Thyroid gland (tissue), 4 donors: ENCODE results near the gene RAPGEF3. TPM values are rescaled to one million over a fixed set of nuclear protein-coding genes. Genes with fewer than 3 reads are reported as not detected.

Experiments used
- DNase-seq, 2 donors: peaks; one replicate each; pipeline ENCODE4 v3.0.0-alpha.2; 2019
- H3K27ac ChIP-seq, 3 donors: fragments of 200-600 bp; sonication (generic); 1 replicate in 2 of 3; 2 replicates in 1 of 3; pipeline ENCODE4 v1.5.1; 2016 to 2019; ENCODE audit warnings: mild to moderate bottlenecking in 1 of 3, moderate library complexity in 1 of 3
- H3K27me3 ChIP-seq: fragments of 200-600 bp; sonication (generic); one replicate; pipeline ENCODE4 v1.5.1; 2019
- H3K36me3 ChIP-seq, 2 donors: fragments of 200-600 bp; sonication (generic); one replicate each; pipeline ENCODE4 v1.5.1; 2016 to 2019
- H3K4me1 ChIP-seq, 2 donors: fragments of 200-600 bp; sonication (generic); one replicate each; pipeline ENCODE4 v1.5.1; 2017 to 2019
- H3K4me3 ChIP-seq, 3 donors: fragments of 200-600 bp; sonication (generic); replicated peaks in 1 of 3; 1 replicate in 2 of 3; 2 replicates in 1 of 3; pipeline ENCODE4 v1.5.1; 2016; ENCODE audit warnings: mild to moderate bottlenecking in 1 of 3
- H3K9me3 ChIP-seq: fragments of 200-600 bp; sonication (generic); one replicate; pipeline ENCODE4 v1.5.1; 2017
- POLR2A ChIP-seq, 2 donors: fragments of 450-650 bp; IDR thresholded peaks; one replicate each; pipeline ENCODE4 v1.6.1; 2017; ENCODE audit warnings: antibody characterized with exemption in 2 of 2, mild to moderate bottlenecking in 2 of 2, moderate library complexity in 1 of 2
- WGBS, 2 donors: methylation state at CpG; one replicate each; pipeline ENCODE4 v1.1.5; 2017; 5-methylcytosine and 5-hydroxymethylcytosine counted together
- intact Hi-C: fragments of 100-400 bp; cut with DNase I; formaldehyde crosslinking; loops from one replicate; pipeline ENCODE4 v1.15.1; 2023
- total RNA-seq, 4 donors: library from RNA; depleted of rRNA; stranded (reverse); fragments of >200 nt; gene quantifications; one replicate each; pipeline ENCODE4 v1.2.3, GENCODE V29; 2016
- TF ChIP-seq, protein P1 (sequence below), 6 experiments: fragments of 200-600 bp in 3 of 6; fragments of 450-650 bp in 3 of 6; sonication (generic) in 3 of 6; IDR thresholded peaks; one replicate each; pipeline ENCODE4 v1.5.1; 2016 to 2019; ENCODE audit warnings: antibody characterized with exemption in 6 of 6, mild to moderate bottlenecking in 2 of 6, inconsistent platforms in 1 of 6, moderate library complexity in 1 of 6

The RAPGEF3 gene
- total RNA-seq, 4 donors from 2014 or later: 87.3 to 178 (median 125) TPM

DNA sequence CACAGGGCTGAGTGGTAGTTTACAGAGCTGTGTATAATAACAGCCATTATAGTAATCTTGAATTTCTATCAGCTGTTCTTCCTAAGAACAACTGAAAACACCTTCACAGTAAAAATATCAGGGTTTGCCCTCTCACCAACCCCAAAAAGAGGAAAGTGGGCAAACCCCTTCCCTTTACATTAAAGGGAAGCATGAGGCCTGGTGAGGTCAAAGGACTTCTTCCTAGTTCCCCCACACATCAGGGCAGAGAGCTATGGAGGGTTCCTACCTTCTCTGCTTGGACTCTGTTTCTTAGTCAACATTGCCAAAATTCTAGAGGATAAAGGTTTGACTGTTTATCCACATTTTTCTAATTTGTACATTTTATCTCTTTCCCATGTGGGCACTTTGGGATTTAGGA is 48.4 kb downstream of the RAPGEF3 start:
- no peak for DNase-seq
- Histone ChIP-seq H3K4me3 (no peak overlapping the region), H3K36me3 (no peaks in the 10 kb centered on the region), H3K9me3 (no peaks in the 10 kb centered on the region), H3K4me1 (peaks cover under 1 to 7% of the 10 kb centered on the region in 2 donors), H3K27ac (no peak overlapping the region), H3K27me3 (no peaks in the 10 kb centered on the region)
- intact Hi-C loops: loop anchor here (10.0 kb wide), 1 partner anchor 445 kb away; the partner anchor contains the start of gene ASB8
- TF ChIP-seq, protein P1, sequence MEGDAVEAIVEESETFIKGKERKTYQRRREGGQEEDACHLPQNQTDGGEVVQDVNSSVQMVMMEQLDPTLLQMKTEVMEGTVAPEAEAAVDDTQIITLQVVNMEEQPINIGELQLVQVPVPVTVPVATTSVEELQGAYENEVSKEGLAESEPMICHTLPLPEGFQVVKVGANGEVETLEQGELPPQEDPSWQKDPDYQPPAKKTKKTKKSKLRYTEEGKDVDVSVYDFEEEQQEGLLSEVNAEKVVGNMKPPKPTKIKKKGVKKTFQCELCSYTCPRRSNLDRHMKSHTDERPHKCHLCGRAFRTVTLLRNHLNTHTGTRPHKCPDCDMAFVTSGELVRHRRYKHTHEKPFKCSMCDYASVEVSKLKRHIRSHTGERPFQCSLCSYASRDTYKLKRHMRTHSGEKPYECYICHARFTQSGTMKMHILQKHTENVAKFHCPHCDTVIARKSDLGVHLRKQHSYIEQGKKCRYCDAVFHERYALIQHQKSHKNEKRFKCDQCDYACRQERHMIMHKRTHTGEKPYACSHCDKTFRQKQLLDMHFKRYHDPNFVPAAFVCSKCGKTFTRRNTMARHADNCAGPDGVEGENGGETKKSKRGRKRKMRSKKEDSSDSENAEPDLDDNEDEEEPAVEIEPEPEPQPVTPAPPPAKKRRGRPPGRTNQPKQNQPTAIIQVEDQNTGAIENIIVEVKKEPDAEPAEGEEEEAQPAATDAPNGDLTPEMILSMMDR (IDR thresholded peaks at IDR 0.05): no peak
- no peak for TF ChIP-seq POLR2A (IDR thresholded peaks at IDR 0.05)

DNA sequence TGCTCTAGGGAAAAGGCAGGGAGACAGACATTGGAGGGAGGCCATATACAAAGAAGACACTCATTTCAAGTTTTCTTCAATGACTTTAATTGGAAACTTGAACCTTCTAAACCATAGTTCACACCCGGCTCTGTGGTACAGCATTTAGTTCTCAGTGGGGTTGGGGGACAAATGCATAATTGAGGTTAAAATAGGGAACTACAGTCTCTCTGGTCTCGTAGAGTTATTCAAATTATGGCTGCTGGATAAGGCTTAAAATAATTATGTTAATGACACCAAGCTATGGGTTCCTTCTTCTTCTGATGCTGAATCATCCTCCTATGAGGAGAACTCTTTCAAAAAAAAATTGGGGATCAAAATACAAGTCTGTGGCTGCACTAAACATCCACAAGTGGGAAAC is 49.0 kb downstream of the RAPGEF3 start:
- Histone ChIP-seq H3K27me3 (no peaks in the 10 kb centered on the region), H3K27ac (no peak overlapping the region), H3K4me1 (peaks cover 3 to 6% of the 10 kb centered on the region in 2 donors), H3K4me3 (no peak overlapping the region), H3K9me3 (no peaks in the 10 kb centered on the region), H3K36me3 (no peaks in the 10 kb centered on the region)
- TF ChIP-seq, protein P1 (IDR thresholded peaks at IDR 0.05): no peak
- TF ChIP-seq POLR2A (IDR thresholded peaks at IDR 0.05): no peak
- 81 to 98% methylated on average over 2 of the region's 2 CpGs for WGBS, 2 donors
- intact Hi-C loops: loop anchor here (10.0 kb wide), 1 partner anchor 445 kb away; the partner anchor contains the start of gene ASB8
- no peak for DNase-seq

DNA sequence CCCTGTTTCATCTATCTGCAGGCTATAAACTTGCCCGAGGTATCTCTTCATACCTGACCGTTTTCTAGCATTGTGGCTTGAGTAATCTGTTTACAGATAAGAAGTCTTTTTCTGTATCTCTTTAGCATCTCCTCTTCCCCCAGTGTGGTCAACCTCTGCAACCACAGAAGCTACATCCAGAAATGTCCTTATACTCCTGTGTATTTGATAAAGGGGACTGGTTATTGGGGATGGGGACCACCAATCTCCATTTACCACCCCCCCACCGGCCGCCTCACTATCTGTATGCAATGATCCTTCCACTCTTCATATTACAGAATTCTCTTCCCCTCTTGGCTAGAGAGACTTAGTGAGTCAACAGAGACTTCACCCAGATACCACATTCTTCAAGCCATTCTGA is 49.4 kb downstream of the RAPGEF3 start:
- no peak for TF ChIP-seq POLR2A (IDR thresholded peaks at IDR 0.05)
- TF ChIP-seq, protein P1 (IDR thresholded peaks at IDR 0.05): no peak
- Histone ChIP-seq H3K4me1 (peaks cover 3 to 8% of the 10 kb centered on the region in 2 donors), H3K9me3 (no peaks in the 10 kb centered on the region), H3K27me3 (no peaks in the 10 kb centered on the region), H3K27ac (no peak overlapping the region), H3K36me3 (no peaks in the 10 kb centered on the region), H3K4me3 (no peak overlapping the region)
- intact Hi-C loops: no loop called here
- no peak for DNase-seq
- 87 to 93% methylated on average over 4 of the region's 4 CpGs for WGBS, 2 donors

DNA sequence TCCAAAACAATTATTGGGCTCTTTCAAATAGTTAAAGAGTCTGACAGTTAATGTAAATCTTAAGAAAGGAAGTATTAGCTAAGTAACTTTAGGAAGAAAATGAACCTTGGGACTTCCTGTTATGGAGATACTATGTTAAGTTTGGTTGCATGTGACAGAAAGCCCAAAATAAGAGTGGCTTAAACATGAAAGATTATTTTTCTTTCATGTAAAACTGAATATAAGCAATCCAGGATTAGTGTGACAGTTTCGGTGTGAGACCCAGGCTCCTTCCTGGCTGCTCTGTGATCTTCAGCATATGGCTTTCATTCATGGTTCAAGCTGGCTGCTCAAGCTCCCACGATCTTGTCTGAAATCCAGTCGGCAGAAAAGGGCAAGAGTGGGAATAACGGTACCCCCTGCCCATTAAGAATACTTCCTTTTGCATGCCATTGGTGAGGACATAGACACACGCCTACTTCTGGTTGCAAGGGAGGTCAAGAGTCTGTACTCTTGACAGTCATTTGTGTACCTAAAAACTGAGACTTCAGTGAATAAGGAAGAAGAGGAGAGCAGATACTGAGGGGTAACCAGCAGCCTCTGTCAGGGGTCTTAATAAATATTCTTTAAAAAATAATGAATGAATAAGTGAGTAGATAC is 50.7 kb downstream of the RAPGEF3 start:
- TF ChIP-seq POLR2A (IDR thresholded peaks at IDR 0.05): no peak
- 54 to 66% methylated on average over 5 of the region's 5 CpGs for WGBS, 2 donors
- DNase-seq: no peak
- Histone ChIP-seq H3K9me3 (no peaks in the 10 kb centered on the region), H3K27ac (no peak overlapping the region), H3K36me3 (no peaks in the 10 kb centered on the region), H3K4me1 (peaks cover 3 to 8% of the 10 kb centered on the region in 2 donors), H3K4me3 (no peak overlapping the region), H3K27me3 (no peaks in the 10 kb centered on the region)
- intact Hi-C loops: no loop called here

DNA sequence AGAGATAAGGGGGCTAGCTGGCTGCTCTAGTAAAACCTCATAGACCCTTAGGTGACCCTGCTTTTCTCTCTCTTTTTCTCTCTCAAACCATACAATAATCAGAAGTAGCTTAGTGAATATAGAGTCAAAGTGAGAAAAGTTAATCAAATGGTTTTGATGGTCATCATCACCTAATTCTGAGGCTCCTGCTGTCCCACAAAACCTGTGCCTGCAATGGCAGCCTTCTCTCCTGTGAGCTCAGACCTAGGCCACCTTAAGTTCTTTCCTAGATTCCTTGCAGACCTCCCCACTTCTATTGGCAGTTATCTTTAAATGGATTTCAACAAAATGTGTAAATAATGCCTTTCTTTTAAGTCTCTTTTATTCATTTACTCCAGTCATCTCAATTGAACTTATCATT is 51.3 kb downstream of the RAPGEF3 start:
- Histone ChIP-seq H3K4me1 (peaks cover 3 to 8% of the 10 kb centered on the region in 2 donors), H3K4me3 (no peak overlapping the region), H3K27me3 (no peaks in the 10 kb centered on the region), H3K36me3 (no peaks in the 10 kb centered on the region), H3K9me3 (no peaks in the 10 kb centered on the region), H3K27ac (no peak overlapping the region)
- no peak for DNase-seq
- intact Hi-C loops: no loop called here
- TF ChIP-seq, protein P1 (IDR thresholded peaks at IDR 0.05): no peak
- TF ChIP-seq POLR2A (IDR thresholded peaks at IDR 0.05): no peak
